ENCODE measurements around the gene EZR.

DNA sequence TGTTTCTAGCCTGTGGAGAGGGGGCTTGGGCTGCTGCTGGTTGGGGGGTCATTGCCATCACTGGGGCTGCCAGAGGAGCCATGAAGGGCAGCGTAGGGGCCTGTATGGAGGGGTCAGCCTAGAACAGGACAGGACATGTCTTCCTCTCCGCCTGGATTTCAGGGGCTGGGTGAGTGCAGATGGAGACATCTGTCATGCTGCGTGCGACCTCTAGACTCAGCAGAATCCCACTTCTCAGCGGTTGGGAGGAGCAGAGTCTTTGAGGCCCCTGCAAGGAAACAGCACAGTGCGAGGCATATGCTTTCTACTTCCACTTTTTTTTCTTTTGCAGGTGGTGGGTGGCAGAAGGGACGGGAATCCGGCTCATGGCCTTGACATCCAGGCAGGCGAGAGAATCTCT, 67.9 kb downstream of the EZR start:
- TF ChIP-seq POLR2A (IDR thresholded peaks at IDR 0.05; ENCODE audit: low read length) (no peak), GATA1 (IDR thresholded peaks at IDR 0.05; ENCODE audit: low read depth, low read length) (no peak)
